Fibroblast of lung (primary cell): ENCODE measurements around the gene HSPBAP1.

ENCODE experiments used
- CTCF ChIP-seq, 2 donors: IDR thresholded peaks in 1 of 2; conservative IDR thresholded peaks in 1 of 2; 1 replicate in 1 of 2; 2 replicates in 1 of 2; pipeline ENCODE4 v1.5.1; 2011 to 2012; ENCODE audit warnings: low read length in 2 of 2, control low read depth in 1 of 2, inconsistent platforms in 1 of 2, low read depth in 1 of 2, mild to moderate bottlenecking in 1 of 2
- EZH2 ChIP-seq: IDR thresholded peaks from 2 replicates; pipeline ENCODE4 v1.5.1; 2012; ENCODE audit warnings: low read length, control low read depth, mild to moderate bottlenecking; ENCODE audit errors: missing control alignments

- TF ChIP-seq CTCF (conservative IDR thresholded peaks at IDR 0.05 in 1 of 2, IDR thresholded peaks at IDR 0.05 in 1 of 2; ENCODE audit: low read depth in 1 of 2, low read length in 2 of 2) (no peak), EZH2 (no peak)
Measured at GRCh38 chr3:122826278-122826677, 32.6 kb upstream of the HSPBAP1 start.
